H54 (cell line): ENCODE results near the gene CALY.

Experiments
- DNase-seq: peaks from one replicate; pipeline ENCODE4 v3.0.0; 2011; ENCODE audit warnings: low spot score, mixed read lengths; ENCODE audit not compliant: insufficient read length
- FAIRE-seq: peaks from 3 replicates; lab custom pipeline; 2011; peaks lifted over from hg19 to GRCh38; lab: Jason Lieb, UNC
- POLR2A ChIP-seq: IDR thresholded peaks from 2 replicates; pipeline ENCODE4 v1.6.1; 2011; ENCODE audit warnings: low read depth, mild to moderate bottlenecking, low read length

Gene CALY

GRCh38 chr10:133312769-133313145 lies 23.9 kb downstream of the CALY start:
- DNase-seq = no peak
- no peak for TF ChIP-seq POLR2A

GRCh38 chr10:133312016-133312768 lies 24.5 kb downstream of the CALY start:
- no peak for TF ChIP-seq POLR2A
- FAIRE-seq = no peak
- DNase-seq = no peak

More at GRCh38 chr10:133312769-133313145, 23.9 kb downstream of the CALY start:
- no peak for FAIRE-seq

GRCh38 chr10:133311570-133311969 lies 25.1 kb downstream of the CALY start:
- TF ChIP-seq POLR2A = no peak
- DNase-seq (no peak), FAIRE-seq (no peak)

- FAIRE-seq = no peak
These were observed 25.9 kb downstream of the CALY start for GRCh38 chr10:133310789-133311188.

GRCh38 chr10:133310399-133310755 lies 26.3 kb downstream of the CALY start:
- FAIRE-seq (no peak), DNase-seq (no peak)
- TF ChIP-seq POLR2A = no peak

More at GRCh38 chr10:133310789-133311188, 25.9 kb downstream of the CALY start:
- no peak for DNase-seq
- TF ChIP-seq POLR2A = no peak

GRCh38 chr10:133309720-133310398 lies 26.8 kb downstream of the CALY start:
- no peak for TF ChIP-seq POLR2A
- DNase-seq = no peak
- FAIRE-seq = no peak

GRCh38 chr10:133309100-133309719 lies 27.5 kb downstream of the CALY start:
- FAIRE-seq (no peak), DNase-seq (peak; percentile 46)
- TF ChIP-seq POLR2A = no peak

GRCh38 chr10:133308421-133309099 lies 28.1 kb downstream of the CALY start, which contains the start of the genes TUBGCP2 and ZNF511:
Gene TUBGCP2 (minus strand): TSS chr10:133308872. CDS start chr10:133302941, 5,931 bp downstream.
Gene ZNF511 (plus strand): TSS chr10:133308914. CDS start chr10:133308944, 30 bp downstream.
- no peak for FAIRE-seq
- DNase-seq = peak; percentile 53
- peak; percentile 56 for TF ChIP-seq POLR2A

- FAIRE-seq (peak; percentile 36), DNase-seq (no peak)
- no peak for TF ChIP-seq POLR2A
These were observed 28.8 kb downstream of the CALY start for GRCh38 chr10:133307776-133308420.

- FAIRE-seq = no peak
These were observed 29.7 kb downstream of the CALY start for GRCh38 chr10:133306941-133307379.

GRCh38 chr10:133306097-133306476 lies 30.6 kb downstream of the CALY start:
- no peak for FAIRE-seq
- no peak for TF ChIP-seq POLR2A
- DNase-seq = no peak

More at GRCh38 chr10:133306941-133307379, 29.7 kb downstream of the CALY start:
- no peak for TF ChIP-seq POLR2A
- no peak for DNase-seq

GRCh38 chr10:133303206-133303605 lies 33.5 kb downstream of the CALY start:
- no peak for FAIRE-seq
- no peak for TF ChIP-seq POLR2A

GRCh38 chr10:133302230-133302629 lies 34.5 kb downstream of the CALY start:
- DNase-seq = no peak
- FAIRE-seq = no peak
- TF ChIP-seq POLR2A = no peak

More at GRCh38 chr10:133303206-133303605, 33.5 kb downstream of the CALY start:
- DNase-seq = no peak

GRCh38 chr10:133299738-133300137 lies 37.0 kb downstream of the CALY start:
- TF ChIP-seq POLR2A = no peak
- no peak for FAIRE-seq
- no peak for DNase-seq
